GM19099 (cell line): ENCODE measurements around the gene ZNF594.

Experiments
- POLR2A ChIP-seq: IDR thresholded peaks from 3 replicates; pipeline ENCODE4 v1.6.1; 2011; ENCODE audit warnings: low read depth; ENCODE audit not compliant: insufficient read length; ENCODE audit errors: extremely low read depth

ZNF594 gene

GRCh38 chr17:5191541-5192417 is at the start of gene ZNF594:
Gene ZNF594 (minus strand): TSS chr17:5191868. CDS start chr17:5184256, 7,612 bp downstream.
- TF ChIP-seq POLR2A = peak; percentile 92

GRCh38 chr17:5238333-5238732 is 46.7 kb upstream of the ZNF594 start:
- no peak for TF ChIP-seq POLR2A

- no peak for TF ChIP-seq POLR2A
These were observed 45.9 kb upstream of the ZNF594 start for GRCh38 chr17:5237541-5238016.

GRCh38 chr17:5236938-5237540 is 45.4 kb upstream of the ZNF594 start:
- no peak for TF ChIP-seq POLR2A

- TF ChIP-seq POLR2A = peak; percentile 86
These were observed 43.2 kb upstream of the ZNF594 start, which contains the start of gene SCIMP for GRCh38 chr17:5234645-5235576. Gene SCIMP (minus strand): TSS chr17:5234860. CDS start chr17:5234755, 105 bp downstream.

- TF ChIP-seq POLR2A = peak; percentile 12
These were observed 41.8 kb upstream of the ZNF594 start for GRCh38 chr17:5233492-5233891.

GRCh38 chr17:5226940-5227878 is 35.5 kb upstream of the ZNF594 start:
- peak; percentile 1 for TF ChIP-seq POLR2A

- peak; percentile 19 for TF ChIP-seq POLR2A
These were observed 34.2 kb upstream of the ZNF594 start for GRCh38 chr17:5225668-5226457.

- no peak for TF ChIP-seq POLR2A
These were observed 28.4 kb upstream of the ZNF594 start for GRCh38 chr17:5220074-5220473.

GRCh38 chr17:5219536-5219935 is 27.9 kb upstream of the ZNF594 start:
- no peak for TF ChIP-seq POLR2A

GRCh38 chr17:5211458-5211857 is 19.8 kb upstream of the ZNF594 start:
- TF ChIP-seq POLR2A = no peak

GRCh38 chr17:5210614-5211252 is 19.1 kb upstream of the ZNF594 start:
- TF ChIP-seq POLR2A = peak; percentile 18
